Activated CD4-positive, CD25-positive, alpha-beta regulatory T cell treated with anti-CD3 and anti-CD28 coated beads, Interleukin-2, amount 50 U/mL, for 72 hours (primary cell): ENCODE measurements around the gene UNC50.
"Not testable (repeated sequence)": the region's sequence is repeated elsewhere in the genome, so short reads cannot be mapped to it uniquely, and the experiment has no call there.

Experiments used
- DNase-seq: peaks from one replicate; pipeline ENCODE4 v3.0.0; 2021

The UNC50 gene

DNA sequence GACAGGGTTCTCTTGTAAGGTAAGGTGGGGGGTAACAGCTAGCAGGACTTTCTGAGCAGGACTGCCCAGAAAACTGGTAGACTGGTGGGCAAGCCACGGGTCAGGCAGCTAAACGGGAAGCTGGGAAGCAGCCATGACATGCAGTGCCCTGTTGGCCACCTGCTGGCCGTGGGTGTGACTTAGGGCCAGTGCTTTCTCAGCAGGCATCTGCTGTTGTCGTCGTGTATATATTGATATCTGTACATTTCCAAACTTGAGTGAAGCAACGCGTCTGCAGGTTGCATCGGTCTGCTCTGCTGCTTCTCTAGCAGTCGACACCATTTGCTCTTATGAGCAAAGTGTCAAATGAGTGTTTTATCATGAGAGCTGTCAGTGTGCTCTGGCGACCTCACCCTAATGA is 31.1 kb upstream of the UNC50 start:
- DNase-seq = no peak

GRCh38 chr2:98578231-98578630 is 30.2 kb upstream of the UNC50 start:
- no peak for DNase-seq

DNA sequence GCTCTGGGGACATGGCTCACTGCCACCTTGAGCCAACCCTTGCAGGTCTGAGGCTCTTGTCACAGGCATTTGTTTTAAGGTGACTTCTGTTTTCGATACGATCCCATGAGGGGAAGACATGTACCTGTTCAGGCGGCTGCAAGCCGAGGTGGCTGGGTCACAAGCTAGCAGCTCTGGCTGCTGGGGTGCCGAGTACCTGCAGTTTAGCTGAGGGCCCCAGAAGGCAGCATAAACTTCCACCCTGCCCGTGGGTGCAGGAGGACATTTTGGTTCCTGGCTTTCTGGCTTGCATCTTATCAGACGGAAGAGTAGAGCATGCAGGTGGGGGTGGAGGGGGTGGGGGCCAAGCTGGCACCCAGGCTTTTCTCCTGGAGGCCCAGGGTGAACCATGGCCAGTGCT is 28.5 kb upstream of the UNC50 start:
- no peak for DNase-seq

GRCh38 chr2:98580656-98581284 is 27.6 kb upstream of the UNC50 start:
- DNase-seq = no peak

DNA sequence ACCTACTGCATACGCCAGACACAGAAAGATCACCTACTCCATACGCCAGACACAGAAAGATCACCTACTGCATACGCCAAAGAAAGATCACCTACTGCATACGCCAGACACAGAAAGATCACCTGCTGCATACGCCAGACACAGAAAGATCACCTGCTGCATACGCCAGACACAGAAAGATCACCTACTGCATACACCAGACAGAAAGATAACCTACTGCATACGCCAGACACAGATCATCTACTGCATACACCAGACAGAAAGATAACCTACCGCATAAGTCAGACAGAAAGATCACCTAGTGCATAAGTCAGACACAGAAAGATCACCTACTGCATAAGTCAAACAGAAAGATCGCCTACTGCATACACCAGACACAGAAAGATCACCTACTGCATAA is 25.9 kb upstream of the UNC50 start:
- DNase-seq = no peak

DNA sequence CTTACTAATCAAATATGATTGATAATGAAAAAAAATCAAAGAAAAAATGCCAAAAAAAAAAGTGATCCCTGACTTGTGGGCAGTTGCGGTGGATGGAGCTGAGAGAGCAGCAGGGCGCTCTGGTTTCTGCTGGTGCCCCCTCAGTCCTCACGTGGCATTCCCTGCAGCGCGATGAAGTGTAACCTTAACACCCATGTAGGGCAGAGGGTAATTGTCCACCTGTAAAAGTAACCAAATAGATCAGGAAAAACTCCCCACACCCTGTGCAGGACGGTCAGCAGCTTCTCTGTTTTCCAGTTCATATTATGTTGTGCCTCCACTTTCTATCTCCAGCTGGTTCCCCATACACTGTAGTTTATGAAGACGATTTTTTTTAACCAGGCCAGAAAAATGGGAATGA is 25.1 kb upstream of the UNC50 start:
- DNase-seq = no peak

GRCh38 chr2:98583816-98584618 is 24.4 kb upstream of the UNC50 start:
- no peak for DNase-seq

DNA sequence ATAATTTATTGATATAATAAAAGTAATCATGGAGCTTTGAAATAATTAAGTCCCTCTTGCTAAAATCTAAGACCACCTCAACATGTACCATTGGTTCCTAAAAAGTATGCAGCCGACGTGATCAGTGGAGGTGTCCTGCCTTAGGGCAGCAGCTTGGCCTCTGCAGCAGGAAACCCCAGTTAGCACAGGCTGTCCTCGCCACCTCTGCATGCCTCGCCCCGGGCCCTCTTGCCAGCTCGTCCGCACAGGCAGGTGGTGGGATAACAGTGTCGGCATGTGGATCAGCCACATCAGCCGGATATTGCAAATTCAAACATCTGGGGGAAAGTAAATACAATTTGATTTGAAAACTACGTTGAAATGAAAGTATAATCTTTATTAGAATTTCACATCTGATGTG is 23.0 kb upstream of the UNC50 start:
- no peak for DNase-seq

GRCh38 chr2:98586551-98587140 is 21.7 kb upstream of the UNC50 start:
- DNase-seq = no peak

- DNase-seq = no peak
These were observed 19.4 kb upstream of the UNC50 start for GRCh38 chr2:98588880-98589431.

- no peak for DNase-seq
These were observed 18.9 kb upstream of the UNC50 start for GRCh38 chr2:98589489-98589888.

DNA sequence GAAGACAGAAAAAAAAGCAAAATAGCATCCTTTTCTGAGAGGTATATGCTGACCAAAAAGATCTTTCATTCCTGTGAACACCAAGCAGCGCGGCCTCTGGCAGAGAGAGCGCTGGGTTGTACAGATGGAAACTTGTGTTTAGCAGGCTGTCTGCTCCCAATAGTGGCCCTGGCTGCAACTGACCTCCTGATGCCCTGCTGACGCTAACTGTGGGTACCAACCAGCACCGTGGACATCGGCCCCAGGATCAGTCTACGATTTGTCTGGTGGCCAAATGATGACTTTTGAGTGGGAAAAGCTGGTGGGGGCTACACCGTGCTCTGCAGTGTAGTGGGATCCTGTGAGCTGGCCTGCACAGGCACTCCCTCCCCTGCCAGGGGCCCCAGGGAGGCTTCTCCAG is 15.8 kb upstream of the UNC50 start:
- DNase-seq = no peak

DNA sequence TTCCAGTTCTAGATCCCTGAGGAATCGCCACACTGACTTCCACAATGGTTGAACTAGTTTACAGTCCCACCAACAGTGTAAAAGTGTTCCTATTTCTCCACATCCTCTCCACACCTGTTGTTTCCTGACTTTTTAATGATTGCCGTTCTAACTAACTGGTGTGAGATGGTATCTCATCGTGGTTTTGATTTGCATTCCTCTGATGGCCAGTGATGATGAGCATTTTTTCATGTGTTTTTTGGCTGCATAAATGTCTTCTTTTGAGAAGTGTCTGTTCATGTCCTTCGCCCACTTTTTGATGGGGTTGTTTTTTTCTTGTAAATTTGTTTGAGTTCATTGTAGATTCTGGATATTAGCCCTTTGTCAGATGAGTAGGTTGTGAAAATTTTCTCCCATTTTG is 13.7 kb upstream of the UNC50 start:
- not testable (repeated sequence) for DNase-seq

DNA sequence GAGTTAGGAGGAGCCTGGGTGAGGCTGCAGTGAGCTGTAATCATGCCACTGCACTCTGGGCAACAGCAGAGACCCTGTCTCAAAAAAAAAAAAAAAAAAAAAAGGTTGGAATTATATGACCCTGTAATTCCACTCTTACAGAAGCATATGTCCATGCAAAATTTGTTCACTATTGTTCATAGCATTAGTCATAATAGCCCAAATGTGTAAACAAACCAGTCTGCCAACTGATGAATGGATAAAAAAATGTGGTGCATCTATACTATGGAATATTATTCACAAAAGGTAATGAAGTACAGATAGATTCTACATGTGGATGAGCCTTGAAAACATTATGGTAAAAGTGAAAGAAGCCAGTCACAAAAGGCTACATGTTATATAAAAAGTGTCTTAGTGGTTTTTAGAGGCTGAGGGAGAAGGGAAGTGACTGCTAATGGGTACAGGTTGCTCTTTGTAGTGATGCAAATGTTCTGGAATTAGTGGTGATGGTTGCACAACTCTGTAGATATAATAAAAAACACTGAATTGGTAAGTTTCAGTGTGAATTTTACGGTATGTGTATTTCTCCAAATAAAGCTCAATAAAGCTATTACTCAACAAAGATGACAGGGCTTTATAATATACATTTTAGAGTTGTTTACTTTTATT is 9.5 kb upstream of the UNC50 start:
- no peak for DNase-seq

- DNase-seq = no peak
These were observed 6.8 kb upstream of the UNC50 start for GRCh38 chr2:98601532-98602132.

DNA sequence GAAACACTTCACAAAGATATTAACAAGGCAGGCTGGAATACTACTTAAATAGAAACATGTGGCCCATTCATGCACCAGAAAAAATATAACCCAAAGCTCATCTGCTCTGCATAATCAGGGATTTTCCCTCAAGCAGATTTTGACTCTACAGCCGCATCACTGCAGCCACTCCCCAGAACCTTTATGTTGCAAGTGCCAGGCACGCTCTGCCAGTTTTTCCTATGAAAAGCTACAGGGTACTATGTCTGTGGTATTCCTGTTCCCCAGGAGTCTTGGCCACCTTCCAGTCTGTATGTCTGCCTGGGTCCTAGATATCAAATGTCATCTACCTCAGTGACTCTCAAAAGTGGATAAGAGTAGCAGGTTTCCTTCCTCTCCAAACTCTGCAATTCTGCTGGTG is 3.8 kb upstream of the UNC50 start:
- DNase-seq = no peak

- no peak for DNase-seq
These were observed 3.3 kb upstream of the UNC50 start for GRCh38 chr2:98605076-98605475.

DNA sequence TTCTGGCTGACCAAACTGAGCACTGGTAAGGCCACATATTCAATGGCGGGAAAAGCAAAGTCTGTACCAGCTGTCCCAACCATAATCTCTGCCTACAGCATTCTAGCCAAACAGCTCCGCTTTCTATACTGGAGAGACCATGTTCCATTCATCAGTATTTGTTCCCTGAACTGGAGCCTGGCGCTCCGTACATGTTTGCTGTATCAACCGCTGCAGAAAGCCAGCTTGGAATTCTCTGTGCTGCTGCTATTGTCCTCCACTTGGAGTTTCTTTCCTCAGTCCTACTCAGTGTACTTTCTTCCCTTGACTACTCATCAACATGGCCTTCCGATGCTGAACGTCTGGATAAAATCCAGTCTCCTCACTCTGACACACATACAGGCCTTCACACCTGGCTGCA is 2.0 kb upstream of the UNC50 start:
- no peak for DNase-seq

DNA sequence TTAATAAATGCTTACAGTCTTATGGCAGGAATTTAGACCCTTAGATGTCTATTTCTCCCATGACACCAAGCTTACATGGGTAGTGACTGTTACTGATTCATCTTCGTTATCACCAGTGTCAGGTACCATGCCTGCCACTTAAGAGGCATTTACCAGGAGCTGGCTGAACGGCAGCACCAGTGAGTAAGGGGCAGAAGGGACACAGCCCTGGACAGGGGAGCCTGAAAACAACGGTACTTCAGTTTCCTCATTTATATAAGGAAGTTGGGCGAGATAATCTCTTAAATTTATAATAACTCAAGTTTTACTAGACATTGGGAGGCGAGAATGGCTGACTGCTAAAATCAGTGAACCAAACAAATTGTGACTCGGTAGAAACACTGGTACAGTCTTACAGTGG is 1.3 kb upstream of the UNC50 start:
- no peak for DNase-seq

- DNase-seq = no peak
These were observed 661 bp upstream of the UNC50 start for GRCh38 chr2:98607741-98608115.

GRCh38 chr2:98608962-98609604 is 694 bp downstream of the UNC50 start:
- DNase-seq = no peak

DNA sequence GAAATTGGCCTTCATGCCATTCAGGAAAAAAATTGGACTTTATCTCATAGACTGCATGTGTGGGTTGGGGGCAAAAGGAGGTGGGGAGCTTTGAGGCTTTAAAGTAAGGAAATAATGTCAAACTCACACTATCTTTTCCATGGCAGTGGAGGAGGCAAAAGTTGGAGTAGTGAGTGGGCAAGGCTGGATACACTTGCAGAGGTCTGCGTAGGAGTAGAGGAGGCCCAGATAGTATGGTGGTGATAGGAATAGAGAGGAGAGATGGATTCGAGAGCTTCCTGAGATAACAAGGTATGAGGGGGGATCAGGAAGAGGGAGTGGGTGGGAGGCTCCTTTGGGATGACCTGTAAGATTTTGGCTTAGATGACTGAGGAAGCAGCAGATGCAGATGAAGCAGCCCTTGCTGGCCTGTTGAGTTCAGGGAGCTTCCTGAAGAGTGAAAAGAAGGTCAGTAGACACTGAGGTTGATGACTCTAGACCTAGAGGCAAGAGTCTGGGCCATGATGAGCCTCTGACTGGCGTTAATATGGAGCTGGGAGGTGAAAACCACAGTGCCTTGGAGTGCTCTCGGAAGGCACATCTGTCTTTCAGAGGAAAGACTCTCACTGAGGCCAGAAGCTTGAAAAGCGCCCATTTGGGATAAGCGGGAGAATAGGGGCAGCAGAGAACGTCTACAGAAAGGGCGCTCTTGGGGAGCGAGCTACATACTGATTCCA is 5.8 kb downstream of the UNC50 start:
- DNase-seq = no peak
